CD4-positive, alpha-beta T cell treated with Interleukin-2 at 100 ng/mL for 4 hours (primary cell): ENCODE results near the gene CALM1.

Experiments
- DNase-seq: peaks from one replicate; pipeline ENCODE4 v3.0.0-alpha.2; 2020; ENCODE audit warnings: low spot score

Gene CALM1

GRCh38 chr14:90396341-90397339 lies at the start of gene CALM1:
TSS of gene CALM1 (plus strand) at chr14:90397029. CDS start at chr14:90397231, 202 bp downstream.
- DNase-seq: peak; percentile 97

- no peak for DNase-seq
Measured at GRCh38 chr14:90348270-90348669, 48.6 kb upstream of the CALM1 start.

GRCh38 chr14:90349739-90350138 lies 47.1 kb upstream of the CALM1 start:
- no peak for DNase-seq

GRCh38 chr14:90354551-90355298 lies 42.1 kb upstream of the CALM1 start:
- DNase-seq: no peak

- DNase-seq: no peak
Measured at GRCh38 chr14:90355540-90356518, 41.0 kb upstream of the CALM1 start.

- DNase-seq: no peak
Measured at GRCh38 chr14:90356925-90357324, 39.9 kb upstream of the CALM1 start.

GRCh38 chr14:90358359-90358758 lies 38.5 kb upstream of the CALM1 start:
- DNase-seq: no peak

GRCh38 chr14:90361865-90362557 lies 34.8 kb upstream of the CALM1 start:
- no peak for DNase-seq

- DNase-seq: no peak
Measured at GRCh38 chr14:90362558-90362896, 34.3 kb upstream of the CALM1 start.

GRCh38 chr14:90368946-90369721 lies 27.7 kb upstream of the CALM1 start:
- DNase-seq: peak; percentile 57

- no peak for DNase-seq
Measured at GRCh38 chr14:90373887-90374286, 22.9 kb upstream of the CALM1 start.

GRCh38 chr14:90374813-90375212 lies 22.0 kb upstream of the CALM1 start:
- DNase-seq: no peak

- DNase-seq: no peak
Measured at GRCh38 chr14:90375934-90376333, 20.9 kb upstream of the CALM1 start.

GRCh38 chr14:90378249-90378648 lies 18.6 kb upstream of the CALM1 start:
- no peak for DNase-seq

GRCh38 chr14:90379106-90379505 lies 17.7 kb upstream of the CALM1 start:
- no peak for DNase-seq

- DNase-seq: no peak
Measured at GRCh38 chr14:90381011-90381786, 15.6 kb upstream of the CALM1 start.

GRCh38 chr14:90381999-90382451 lies 14.8 kb upstream of the CALM1 start:
- no peak for DNase-seq

GRCh38 chr14:90382491-90383125 lies 14.2 kb upstream of the CALM1 start:
- DNase-seq: peak; percentile 69

- peak; percentile 99 for DNase-seq
Measured at GRCh38 chr14:90383126-90383730, 13.6 kb upstream of the CALM1 start.
